ENCODE data around the gene CHID1. TPM values are rescaled to one million over a fixed set of nuclear protein-coding genes. Genes with fewer than 3 reads are reported as not detected.
A peak's percentile ranks its signal among the peaks of the same experiment; 100 is the strongest.

CHID1 gene
- total RNA-seq, 1 donor from 2014 or later = 56.6 TPM

GRCh38 chr11:954392-955153, 44.0 kb upstream of the CHID1 start:
- no peak for TF ChIP-seq EZH2phosphoT487 (IDR thresholded peaks at IDR 0.05)
- no peak for DNase-seq (ENCODE audit: low spot score)
- no peak overlapping the region for H3K4me3 Mint-ChIP-seq
- Histone ChIP-seq H2AFZ (replicated peaks) (no peak overlapping the region), H3K4me2 (no peak overlapping the region), H3K4me1 (peaks cover 23% of the 10 kb centered on the region), H3K36me3 (no peaks in the 10 kb centered on the region), H3K27ac (no peak overlapping the region), H3K4me3 (no peak overlapping the region), H3K9me3 (ENCODE audit: low read depth) (no peaks in the 10 kb centered on the region), H3K9ac (peak overlapping the region; percentile 31), H3K27me3 (no peaks in the 10 kb centered on the region), H3K79me2 (ENCODE audit: low read depth) (peaks cover 92% of the 10 kb centered on the region), H3F3A (ENCODE audit: low read depth) (peaks cover 15% of the 10 kb centered on the region), H4K20me1 (ENCODE audit: low read depth) (peaks cover 66% of the 10 kb centered on the region)
- peaks cover 42% of the 10 kb centered on the region for H3K4me1 Mint-ChIP-seq
- peaks cover 5% of the 10 kb centered on the region for H3K27me3 Mint-ChIP-seq (ENCODE audit: insufficient read depth, low read depth)
- peaks cover 7% of the 10 kb centered on the region for H3K9me3 Mint-ChIP-seq
- H3K36me3 Mint-ChIP-seq = peaks cover 16% of the 10 kb centered on the region
- H3K27ac Mint-ChIP-seq = peak overlapping the region; percentile 1

GRCh38 chr11:953512-953911, 42.9 kb upstream of the CHID1 start:
- no peak overlapping the region for H3K27ac ChIP-seq
- Mint-ChIP-seq H3K4me1 (peaks cover 42% of the 10 kb centered on the region), H3K27ac (no peak overlapping the region), H3K36me3 (peaks cover 20% of the 10 kb centered on the region), H3K4me3 (no peak overlapping the region), H3K9me3 (peaks cover 15% of the 10 kb centered on the region), H3K27me3 (ENCODE audit: insufficient read depth, low read depth) (peaks cover 5% of the 10 kb centered on the region)
- no peak for DNase-seq (ENCODE audit: low spot score)
- H3K9me3 ChIP-seq (ENCODE audit: low read depth) = no peaks in the 10 kb centered on the region
- peaks cover 59% of the 10 kb centered on the region for H4K20me1 ChIP-seq (ENCODE audit: low read depth)
- H3K36me3 ChIP-seq = no peaks in the 10 kb centered on the region
- no peak overlapping the region for H3K4me2 ChIP-seq
- H3K4me3 ChIP-seq = no peak overlapping the region
- H3F3A ChIP-seq (ENCODE audit: low read depth) = peaks cover 15% of the 10 kb centered on the region
- TF ChIP-seq CTCF (IDR thresholded peaks at IDR 0.05) (no peak), EZH2 (IDR thresholded peaks at IDR 0.05) (no peak)
- H2AFZ ChIP-seq (replicated peaks) = no peak overlapping the region
- no peaks in the 10 kb centered on the region for H3K27me3 ChIP-seq
- H3K4me1 ChIP-seq = peaks cover 23% of the 10 kb centered on the region
- H3K79me2 ChIP-seq (ENCODE audit: low read depth) = peaks cover 97% of the 10 kb centered on the region
- H3K9ac ChIP-seq = no peak overlapping the region

DNA sequence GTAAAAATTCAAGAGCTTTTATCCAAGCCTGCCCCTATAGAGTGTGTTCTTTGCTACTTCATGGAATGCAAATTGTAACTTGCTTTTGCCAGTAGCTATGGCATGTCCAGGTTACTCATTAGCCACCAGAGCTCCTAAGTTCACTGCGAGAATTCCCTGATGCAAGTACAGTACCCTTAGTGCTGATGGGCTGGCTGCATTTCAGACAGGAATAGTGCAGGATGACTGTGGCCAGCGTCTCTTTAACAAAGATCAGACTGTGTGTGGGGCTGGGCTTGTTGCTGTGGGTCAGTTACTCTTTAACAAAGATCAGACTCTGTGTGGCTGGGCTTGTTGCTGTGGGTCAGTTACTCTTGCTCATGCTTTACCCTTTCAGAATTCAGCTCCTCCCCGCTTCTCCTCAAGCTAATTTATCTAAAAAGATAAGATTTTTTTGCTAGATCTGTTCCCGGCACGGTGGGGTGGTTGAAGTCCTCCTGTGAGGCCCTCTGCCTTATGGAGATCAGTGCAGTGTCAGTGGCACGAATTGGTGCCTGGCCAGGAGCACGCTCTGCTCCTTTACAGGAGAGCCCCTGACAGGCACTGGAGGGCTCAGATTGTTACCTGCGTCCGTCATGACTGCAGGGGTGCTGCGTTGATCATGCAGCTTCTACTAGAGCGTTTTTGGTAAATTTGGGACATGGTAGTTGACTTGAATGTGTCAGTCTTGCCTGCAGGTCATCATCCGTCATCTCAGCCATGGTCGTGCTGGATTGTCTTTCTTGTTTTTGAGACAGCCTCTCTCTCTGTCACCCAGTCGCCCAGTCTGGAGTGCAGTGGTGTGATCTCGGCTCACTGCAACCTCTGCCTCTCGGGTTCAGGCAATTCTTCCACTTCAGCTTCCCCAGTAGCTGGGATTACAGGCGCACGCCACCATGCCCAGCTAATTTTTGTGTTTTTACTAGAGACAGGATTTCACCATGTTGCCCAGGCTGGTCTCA, 42.1 kb upstream of the CHID1 start:
- peaks cover 16% of the 10 kb centered on the region for H3K9me3 Mint-ChIP-seq
- Histone ChIP-seq H3K79me2 (ENCODE audit: low read depth) (peaks cover 97% of the 10 kb centered on the region), H3K9ac (no peak overlapping the region), H3K27ac (peak overlapping the region; percentile 65), H3K36me3 (no peaks in the 10 kb centered on the region), H3K27me3 (no peaks in the 10 kb centered on the region), H3K4me1 (peaks cover 23% of the 10 kb centered on the region), H3K4me2 (peak overlapping the region; percentile 14), H2AFZ (replicated peaks) (no peak overlapping the region), H3K9me3 (ENCODE audit: low read depth) (no peaks in the 10 kb centered on the region), H4K20me1 (ENCODE audit: low read depth) (peaks cover 51% of the 10 kb centered on the region), H3K4me3 (no peak overlapping the region), H3F3A (ENCODE audit: low read depth) (peaks cover 15% of the 10 kb centered on the region)
- peaks cover 25% of the 10 kb centered on the region for H3K36me3 Mint-ChIP-seq
- H3K27me3 Mint-ChIP-seq (ENCODE audit: insufficient read depth, low read depth) = peaks cover 5% of the 10 kb centered on the region
- no peak for TF ChIP-seq EZH2 (IDR thresholded peaks at IDR 0.05)
- TF ChIP-seq CTCF (IDR thresholded peaks at IDR 0.05) = no peak
- TF ChIP-seq EZH2phosphoT487 (IDR thresholded peaks at IDR 0.05) = no peak
- H3K4me1 Mint-ChIP-seq = peaks cover 42% of the 10 kb centered on the region
- peak; percentile 45 for DNase-seq (ENCODE audit: low spot score)
- peak overlapping the region; percentile 91 for H3K27ac Mint-ChIP-seq
- H3K4me3 Mint-ChIP-seq = peak overlapping the region; percentile 19
